Left ventricle myocardium inferior (tissue), 1 donor: ENCODE measurements around the gene CASKIN1. TPM values are rescaled to one million over a fixed set of nuclear protein-coding genes. Genes with fewer than 3 reads are reported as not detected.

Source experiments
- DNase-seq: peaks from one replicate; pipeline ENCODE4 v3.0.0-alpha.2; 2020
- H3K27ac ChIP-seq: fragments of 200-600 bp; replicated peaks from 2 replicates; pipeline ENCODE4 v1.8.0; 2021
- H3K27me3 ChIP-seq: fragments of 200-600 bp; 2 replicates; pipeline ENCODE4 v1.8.0; 2021; ENCODE audit warnings: low read depth
- H3K36me3 ChIP-seq: fragments of 200-600 bp; 2 replicates; pipeline ENCODE4 v1.8.0; 2021
- H3K4me1 ChIP-seq: fragments of 200-600 bp; 2 replicates; pipeline ENCODE4 v1.8.0; 2021
- H3K4me3 ChIP-seq: fragments of 200-600 bp; 2 replicates; pipeline ENCODE4 v1.8.0; 2021; ENCODE audit warnings: mild to moderate bottlenecking, moderate library complexity
- H3K9me3 ChIP-seq: fragments of 200-600 bp; replicated peaks from 2 replicates; pipeline ENCODE4 v1.8.0; 2021
- intact Hi-C: fragments of 100-400 bp; cut with micrococcal nuclease; formaldehyde crosslinking; loops from one replicate; pipeline ENCODE4 v1.11.0; 2022
- total RNA-seq: library from RNA; stranded (reverse); fragmentation: NEBNext Ultra II Directional; extraction: Animal tissue kit (Norgen Biotek cat#: 25700); gene quantifications from one replicate; pipeline ENCODE4 v1.2.1, GENCODE V29; 2021
- TF ChIP-seq, protein P1 (sequence below): fragments of 200-600 bp; IDR thresholded peaks from 2 replicates; pipeline ENCODE4 v1.8.0; 2021; ENCODE audit warnings: antibody characterized with exemption, mild to moderate bottlenecking, borderline replicate concordance
- donor health status: DM: no; HTN: yes; CAD: no; lungs with severe emphysema.

CASKIN1 gene
- total RNA-seq, 1 donor from 2014 or later: 4.0 TPM

DNA sequence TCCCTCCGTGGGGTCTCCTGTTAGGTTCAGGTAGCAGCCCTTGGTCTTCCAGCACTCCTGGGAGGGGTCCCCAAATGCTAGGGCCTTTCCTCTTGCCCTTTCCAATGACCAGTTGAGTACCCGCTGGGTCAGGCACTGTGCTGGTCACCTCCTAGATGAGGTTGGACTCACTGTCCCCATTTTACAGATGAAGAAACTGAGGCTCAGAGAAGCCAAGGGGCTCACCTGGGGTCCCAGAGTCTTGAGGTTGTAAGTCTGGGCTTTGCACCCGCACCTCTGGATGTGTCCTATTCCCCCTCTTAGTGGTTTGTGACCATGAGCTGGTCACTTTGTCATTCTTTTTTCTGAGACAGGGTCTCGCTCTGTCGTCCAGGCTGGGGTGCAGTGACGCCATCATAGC is 1.4 kb upstream of the CASKIN1 start:
- TF ChIP-seq, protein P1, sequence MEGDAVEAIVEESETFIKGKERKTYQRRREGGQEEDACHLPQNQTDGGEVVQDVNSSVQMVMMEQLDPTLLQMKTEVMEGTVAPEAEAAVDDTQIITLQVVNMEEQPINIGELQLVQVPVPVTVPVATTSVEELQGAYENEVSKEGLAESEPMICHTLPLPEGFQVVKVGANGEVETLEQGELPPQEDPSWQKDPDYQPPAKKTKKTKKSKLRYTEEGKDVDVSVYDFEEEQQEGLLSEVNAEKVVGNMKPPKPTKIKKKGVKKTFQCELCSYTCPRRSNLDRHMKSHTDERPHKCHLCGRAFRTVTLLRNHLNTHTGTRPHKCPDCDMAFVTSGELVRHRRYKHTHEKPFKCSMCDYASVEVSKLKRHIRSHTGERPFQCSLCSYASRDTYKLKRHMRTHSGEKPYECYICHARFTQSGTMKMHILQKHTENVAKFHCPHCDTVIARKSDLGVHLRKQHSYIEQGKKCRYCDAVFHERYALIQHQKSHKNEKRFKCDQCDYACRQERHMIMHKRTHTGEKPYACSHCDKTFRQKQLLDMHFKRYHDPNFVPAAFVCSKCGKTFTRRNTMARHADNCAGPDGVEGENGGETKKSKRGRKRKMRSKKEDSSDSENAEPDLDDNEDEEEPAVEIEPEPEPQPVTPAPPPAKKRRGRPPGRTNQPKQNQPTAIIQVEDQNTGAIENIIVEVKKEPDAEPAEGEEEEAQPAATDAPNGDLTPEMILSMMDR: no peak
- Histone ChIP-seq H3K27ac (no peak overlapping the region), H3K36me3 (no peaks in the 10 kb centered on the region), H3K9me3 (no peaks in the 10 kb centered on the region), H3K4me3 (no peak overlapping the region), H3K4me1 (peaks cover 12% of the 10 kb centered on the region), H3K27me3 (peaks cover 62% of the 10 kb centered on the region)
- no peak for DNase-seq
- intact Hi-C loops: no loop called here

DNA sequence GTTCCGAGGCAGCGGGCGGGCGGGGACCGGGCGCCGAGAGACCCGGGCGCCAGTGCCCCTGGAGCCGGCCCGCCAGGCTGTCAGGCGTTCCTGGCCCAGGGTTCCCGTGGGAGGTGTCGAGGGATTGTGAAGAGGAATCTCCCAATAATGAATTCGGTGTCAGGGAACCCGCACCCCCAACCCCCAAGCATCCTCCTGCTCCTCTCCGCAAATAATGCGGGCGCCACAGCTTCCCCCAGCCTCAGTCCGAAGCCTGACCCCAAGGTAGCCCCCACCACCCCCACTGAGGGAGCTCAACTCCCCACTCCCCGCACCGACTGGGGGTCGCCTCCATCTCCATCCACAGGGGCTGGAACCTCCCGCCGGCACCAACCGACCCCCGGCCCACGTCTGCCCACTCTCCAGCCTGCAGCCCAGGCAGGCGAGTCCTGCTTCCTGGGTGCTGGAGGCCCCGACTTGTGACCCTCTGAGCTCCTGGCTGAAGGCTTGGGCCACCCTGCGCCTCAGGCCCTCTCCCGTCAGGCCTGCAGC is 641 bp upstream of the CASKIN1 start:
- intact Hi-C loops: no loop called here
- H3K4me3 ChIP-seq: peak overlapping the region; percentile 53
- no peak for DNase-seq
- H3K27me3 ChIP-seq: peaks cover 65% of the 10 kb centered on the region
- no peaks in the 10 kb centered on the region for H3K9me3 ChIP-seq
- TF ChIP-seq, protein P1: no peak
- H3K4me1 ChIP-seq: peaks cover 12% of the 10 kb centered on the region
- no peaks in the 10 kb centered on the region for H3K36me3 ChIP-seq
- no peak overlapping the region for H3K27ac ChIP-seq

DNA sequence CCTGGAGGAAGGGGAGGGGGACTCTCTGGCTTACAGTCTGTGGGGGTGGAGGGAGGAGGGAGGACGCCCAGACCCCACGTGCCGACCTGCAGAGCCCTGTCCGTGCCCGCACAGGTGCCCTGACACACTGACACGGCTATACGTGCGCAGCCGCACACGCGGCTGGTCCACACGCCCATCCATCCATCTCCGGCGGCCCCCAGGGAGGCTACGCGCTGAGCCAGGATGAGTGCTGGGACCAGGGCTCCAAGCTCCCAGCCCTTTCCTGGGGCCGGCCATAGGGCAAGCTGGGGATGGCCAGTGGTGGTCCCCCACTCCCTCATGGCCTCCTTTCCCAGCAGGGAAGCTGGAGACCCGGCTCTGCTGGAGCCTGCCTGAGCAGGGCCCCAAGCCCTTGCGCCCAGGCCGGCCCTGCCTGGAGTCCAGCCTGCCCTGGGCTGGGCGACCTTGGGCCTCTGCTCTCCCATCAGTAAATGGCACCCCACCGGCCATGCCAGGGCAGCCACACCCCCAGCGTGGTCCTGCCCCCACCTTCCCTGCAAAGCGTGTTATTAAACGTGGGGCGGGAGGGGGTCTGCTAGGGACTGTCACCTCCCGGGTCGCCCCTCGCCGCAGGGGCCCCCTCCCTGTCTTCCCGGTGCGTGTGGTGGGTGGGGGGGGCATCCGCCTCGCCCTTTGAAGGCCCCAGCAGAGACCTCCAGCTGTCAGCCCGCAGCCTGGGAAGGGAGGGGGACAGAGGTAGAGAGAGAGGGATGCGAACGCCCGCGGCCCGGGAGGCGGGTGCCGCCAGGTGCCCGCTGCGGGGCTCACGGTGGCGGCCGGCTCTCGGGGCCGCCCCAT is 863 bp downstream of the CASKIN1 start:
- Histone ChIP-seq H3K9me3 (no peaks in the 10 kb centered on the region), H3K27ac (no peak overlapping the region), H3K4me3 (peak overlapping the region; percentile 62), H3K36me3 (no peaks in the 10 kb centered on the region), H3K4me1 (peaks cover 16% of the 10 kb centered on the region), H3K27me3 (peaks cover 68% of the 10 kb centered on the region)
- DNase-seq: no peak
- intact Hi-C loops: no loop called here
- TF ChIP-seq, protein P1: no peak

DNA sequence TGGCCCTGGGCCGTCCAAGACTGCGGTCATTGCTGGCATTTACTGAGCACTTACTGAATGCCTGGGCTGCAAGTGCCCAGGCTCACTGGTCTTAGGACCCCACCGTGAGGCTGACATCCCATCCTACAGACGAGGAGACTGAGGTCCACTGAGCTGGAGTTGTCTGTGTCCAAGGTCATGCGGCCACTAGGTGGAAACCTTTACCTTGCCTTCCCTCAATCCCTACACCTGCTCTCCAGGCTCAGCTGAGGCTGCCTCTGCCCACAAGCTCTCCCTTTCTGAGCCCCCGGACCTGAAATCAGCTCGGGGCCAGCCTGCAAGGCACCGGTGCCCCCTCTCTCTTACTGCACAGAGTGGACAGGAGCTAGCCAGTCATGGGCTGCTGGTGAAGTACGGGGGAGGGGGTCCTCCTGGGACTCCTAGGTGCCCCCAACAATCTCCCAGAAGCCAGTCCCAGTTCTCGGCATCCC is 1.5 kb downstream of the CASKIN1 start:
- peaks cover 67% of the 10 kb centered on the region for H3K27me3 ChIP-seq
- H3K27ac ChIP-seq: no peak overlapping the region
- no peak for DNase-seq
- TF ChIP-seq, protein P1: peak; percentile 39
- no peaks in the 10 kb centered on the region for H3K36me3 ChIP-seq
- peaks cover 16% of the 10 kb centered on the region for H3K4me1 ChIP-seq
- intact Hi-C loops: no loop called here
- peak overlapping the region; percentile 62 for H3K4me3 ChIP-seq
- H3K9me3 ChIP-seq: no peaks in the 10 kb centered on the region

DNA sequence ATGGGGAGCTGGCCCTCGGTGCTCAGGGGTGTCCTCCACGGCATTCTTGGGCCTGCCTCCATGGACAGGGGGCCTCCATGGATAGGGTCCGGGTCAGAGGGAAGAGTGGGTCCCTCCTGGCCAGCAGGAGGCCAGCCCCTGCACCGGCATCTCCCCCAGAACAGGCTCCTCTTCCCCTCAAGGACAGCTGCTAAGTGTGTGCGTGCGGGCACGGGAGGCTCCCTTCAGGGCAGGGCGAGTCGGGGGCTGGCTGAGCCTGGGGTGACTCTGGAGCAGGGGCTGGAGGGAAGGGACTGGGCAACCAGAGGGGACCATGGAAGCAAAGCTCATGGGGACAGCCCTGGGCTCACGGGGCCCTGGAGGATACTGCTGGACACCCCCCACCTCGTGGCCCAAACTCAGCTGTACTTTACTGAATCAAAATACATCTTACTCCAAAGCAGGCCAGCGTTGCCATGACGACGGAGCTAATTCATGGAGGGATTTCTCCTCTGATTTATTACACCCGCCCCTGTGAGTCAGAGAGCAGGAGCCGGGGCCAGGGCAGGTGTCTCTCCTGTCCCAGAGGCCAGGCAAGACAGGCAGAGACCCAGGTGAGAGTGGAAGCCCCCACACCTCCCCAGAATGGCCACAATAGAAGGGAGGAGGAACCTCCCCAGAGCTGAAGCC is 2.1 kb downstream of the CASKIN1 start:
- Histone ChIP-seq H3K4me3 (no peak overlapping the region), H3K27me3 (peaks cover 61% of the 10 kb centered on the region), H3K4me1 (peaks cover 16% of the 10 kb centered on the region), H3K9me3 (no peaks in the 10 kb centered on the region), H3K27ac (no peak overlapping the region), H3K36me3 (no peaks in the 10 kb centered on the region)
- intact Hi-C loops: no loop called here
- DNase-seq: no peak
- TF ChIP-seq, protein P1: no peak
